ENCODE measurements around the gene ABLIM2.

The ABLIM2 gene

GRCh38 chr4:7992846-7993245 lies 165.8 kb downstream of the ABLIM2 start:
- DNase-seq (ENCODE audit: low read depth in 1 of 2, low spot score in 1 of 2), result no peak
- Histone ChIP-seq H3K27me3 (ENCODE audit: insufficient read depth, poor library complexity, severe bottlenecking) (no peaks in the 10 kb centered on the region), H3K27ac (replicated peaks) (no peak overlapping the region), H3K4me3 (replicated peaks; ENCODE audit: insufficient read depth, low read length) (no peak overlapping the region)
- TF ChIP-seq POLR2AphosphoS5 (IDR thresholded peaks at IDR 0.05; ENCODE audit: low read depth), result no peak
- TF ChIP-seq SPI1 (IDR thresholded peaks at IDR 0.05; ENCODE audit: borderline replicate concordance, low read depth), result no peak
- TF ChIP-seq CTCF (IDR thresholded peaks at IDR 0.05; ENCODE audit: insufficient read depth, low read length), result no peak
- no peak for TF ChIP-seq REST (IDR thresholded peaks at IDR 0.05; ENCODE audit: insufficient replicate concordance, low read depth)
- TF ChIP-seq GABPA (IDR thresholded peaks at IDR 0.05; ENCODE audit: low read depth), result no peak

GRCh38 chr4:7990807-7991459 lies 167.7 kb downstream of the ABLIM2 start:
- no peak overlapping the region for H3K4me3 ChIP-seq (replicated peaks; ENCODE audit: insufficient read depth, low read length)
- no peak overlapping the region for H3K27ac ChIP-seq (replicated peaks)
- H3K27me3 ChIP-seq (ENCODE audit: insufficient read depth, poor library complexity, severe bottlenecking), result no peaks in the 10 kb centered on the region
- DNase-seq (ENCODE audit: low read depth in 1 of 2, low spot score in 1 of 2), result no peak
- no peak for TF ChIP-seq REST (IDR thresholded peaks at IDR 0.05; ENCODE audit: insufficient replicate concordance, low read depth)
- no peak for TF ChIP-seq SPI1 (IDR thresholded peaks at IDR 0.05; ENCODE audit: borderline replicate concordance, low read depth)
- no peak for TF ChIP-seq POLR2AphosphoS5 (IDR thresholded peaks at IDR 0.05; ENCODE audit: low read depth)

- DNase-seq (ENCODE audit: low read depth in 1 of 2, low spot score in 1 of 2), result no peak
- TF ChIP-seq GABPA (IDR thresholded peaks at IDR 0.05; ENCODE audit: low read depth) (no peak), POLR2AphosphoS5 (IDR thresholded peaks at IDR 0.05; ENCODE audit: low read depth) (no peak), SPI1 (IDR thresholded peaks at IDR 0.05; ENCODE audit: borderline replicate concordance, low read depth) (no peak), REST (IDR thresholded peaks at IDR 0.05; ENCODE audit: insufficient replicate concordance, low read depth) (no peak), CTCF (IDR thresholded peaks at IDR 0.05; ENCODE audit: insufficient read depth, low read length) (no peak)
- Histone ChIP-seq H3K4me3 (replicated peaks; ENCODE audit: insufficient read depth, low read length) (no peak overlapping the region), H3K27me3 (ENCODE audit: insufficient read depth, poor library complexity, severe bottlenecking) (no peaks in the 10 kb centered on the region), H3K27ac (replicated peaks) (no peak overlapping the region)
These were observed 169.0 kb downstream of the ABLIM2 start for GRCh38 chr4:7989654-7990053.
